Parathyroid adenoma (tissue), 2 donors: ENCODE measurements around the gene STXBP4.

ENCODE experiments used
- H2AFZ ChIP-seq: fragments of 300-600 bp; sonication (generic); one replicate; pipeline ENCODE4 v1.7.0; 2017; ENCODE audit warnings: antibody characterized with exemption, mild to moderate bottlenecking
- H3K27ac ChIP-seq: fragments of 300-600 bp; sonication (generic); one replicate; pipeline ENCODE4 v1.7.0; 2017
- H3K27me3 ChIP-seq: fragments of 300-600 bp; sonication (generic); one replicate; pipeline ENCODE4 v1.7.0; 2017; ENCODE audit warnings: low read length; ENCODE audit not compliant: control insufficient read depth, insufficient read depth
- H3K36me3 ChIP-seq: fragments of 300-600 bp; sonication (generic); one replicate; pipeline ENCODE4 v1.7.0; 2017; ENCODE audit warnings: low read length; ENCODE audit not compliant: control insufficient read depth, insufficient read depth
- H3K4me1 ChIP-seq: fragments of 300-600 bp; sonication (generic); one replicate; pipeline ENCODE4 v1.7.0; 2017; ENCODE audit warnings: control low read depth
- H3K4me2 ChIP-seq: fragments of 300-600 bp; sonication (generic); one replicate; pipeline ENCODE4 v1.7.0; 2017; ENCODE audit warnings: low read length
- H3K4me3 ChIP-seq: fragments of 300-600 bp; sonication (generic); one replicate; pipeline ENCODE4 v1.7.0; 2017; ENCODE audit warnings: low read depth, low read length
- H3K79me2 ChIP-seq: fragments of 300-600 bp; sonication (generic); one replicate; pipeline ENCODE4 v1.7.0; 2017; ENCODE audit warnings: control low read depth
- H3K9ac ChIP-seq: fragments of 300-600 bp; sonication (generic); one replicate; pipeline ENCODE4 v1.7.0; 2017; ENCODE audit warnings: mild to moderate bottlenecking
- H3K9me3 ChIP-seq: fragments of 300-600 bp; sonication (generic); one replicate; pipeline ENCODE4 v1.7.0; 2017; ENCODE audit warnings: low read length; ENCODE audit not compliant: control insufficient read depth
- TF ChIP-seq, protein P1 (sequence below): fragments of 300-600 bp; sonication (generic); IDR thresholded peaks from one replicate; pipeline ENCODE4 v1.7.0; 2017; ENCODE audit warnings: antibody characterized with exemption, mild to moderate bottlenecking
- donor health status: primary hyperparathyroidism.

STXBP4 gene

DNA sequence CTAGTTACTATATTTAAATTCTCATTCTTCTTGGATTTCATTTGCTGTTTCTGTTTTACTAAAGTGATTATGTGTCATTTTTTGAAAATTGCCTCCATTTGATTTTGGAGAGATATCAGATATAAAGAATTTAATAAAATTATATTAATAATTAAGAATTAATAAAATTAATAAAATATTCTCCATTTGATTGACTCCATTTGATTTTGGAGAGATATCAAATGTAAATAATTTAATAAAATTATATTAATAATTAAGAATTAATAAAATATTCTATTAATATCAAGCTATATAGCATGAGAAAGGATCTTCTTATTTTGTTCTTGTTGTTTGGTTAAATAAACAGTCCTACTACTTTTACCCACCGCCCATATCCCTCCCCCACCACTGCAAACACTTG, 23.0 kb downstream of the STXBP4 start:
- no peak overlapping the region for H3K27ac ChIP-seq
- no peak overlapping the region for H3K4me3 ChIP-seq
- TF ChIP-seq, protein P1, sequence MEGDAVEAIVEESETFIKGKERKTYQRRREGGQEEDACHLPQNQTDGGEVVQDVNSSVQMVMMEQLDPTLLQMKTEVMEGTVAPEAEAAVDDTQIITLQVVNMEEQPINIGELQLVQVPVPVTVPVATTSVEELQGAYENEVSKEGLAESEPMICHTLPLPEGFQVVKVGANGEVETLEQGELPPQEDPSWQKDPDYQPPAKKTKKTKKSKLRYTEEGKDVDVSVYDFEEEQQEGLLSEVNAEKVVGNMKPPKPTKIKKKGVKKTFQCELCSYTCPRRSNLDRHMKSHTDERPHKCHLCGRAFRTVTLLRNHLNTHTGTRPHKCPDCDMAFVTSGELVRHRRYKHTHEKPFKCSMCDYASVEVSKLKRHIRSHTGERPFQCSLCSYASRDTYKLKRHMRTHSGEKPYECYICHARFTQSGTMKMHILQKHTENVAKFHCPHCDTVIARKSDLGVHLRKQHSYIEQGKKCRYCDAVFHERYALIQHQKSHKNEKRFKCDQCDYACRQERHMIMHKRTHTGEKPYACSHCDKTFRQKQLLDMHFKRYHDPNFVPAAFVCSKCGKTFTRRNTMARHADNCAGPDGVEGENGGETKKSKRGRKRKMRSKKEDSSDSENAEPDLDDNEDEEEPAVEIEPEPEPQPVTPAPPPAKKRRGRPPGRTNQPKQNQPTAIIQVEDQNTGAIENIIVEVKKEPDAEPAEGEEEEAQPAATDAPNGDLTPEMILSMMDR = no peak
- H3K4me2 ChIP-seq = no peak overlapping the region
- H3K36me3 ChIP-seq = no peaks in the 10 kb centered on the region
- H2AFZ ChIP-seq = no peak overlapping the region
- H3K9me3 ChIP-seq = no peaks in the 10 kb centered on the region
- H3K79me2 ChIP-seq = no peaks in the 10 kb centered on the region
- no peaks in the 10 kb centered on the region for H3K27me3 ChIP-seq
- no peak overlapping the region for H3K9ac ChIP-seq
- H3K4me1 ChIP-seq = no peaks in the 10 kb centered on the region

DNA sequence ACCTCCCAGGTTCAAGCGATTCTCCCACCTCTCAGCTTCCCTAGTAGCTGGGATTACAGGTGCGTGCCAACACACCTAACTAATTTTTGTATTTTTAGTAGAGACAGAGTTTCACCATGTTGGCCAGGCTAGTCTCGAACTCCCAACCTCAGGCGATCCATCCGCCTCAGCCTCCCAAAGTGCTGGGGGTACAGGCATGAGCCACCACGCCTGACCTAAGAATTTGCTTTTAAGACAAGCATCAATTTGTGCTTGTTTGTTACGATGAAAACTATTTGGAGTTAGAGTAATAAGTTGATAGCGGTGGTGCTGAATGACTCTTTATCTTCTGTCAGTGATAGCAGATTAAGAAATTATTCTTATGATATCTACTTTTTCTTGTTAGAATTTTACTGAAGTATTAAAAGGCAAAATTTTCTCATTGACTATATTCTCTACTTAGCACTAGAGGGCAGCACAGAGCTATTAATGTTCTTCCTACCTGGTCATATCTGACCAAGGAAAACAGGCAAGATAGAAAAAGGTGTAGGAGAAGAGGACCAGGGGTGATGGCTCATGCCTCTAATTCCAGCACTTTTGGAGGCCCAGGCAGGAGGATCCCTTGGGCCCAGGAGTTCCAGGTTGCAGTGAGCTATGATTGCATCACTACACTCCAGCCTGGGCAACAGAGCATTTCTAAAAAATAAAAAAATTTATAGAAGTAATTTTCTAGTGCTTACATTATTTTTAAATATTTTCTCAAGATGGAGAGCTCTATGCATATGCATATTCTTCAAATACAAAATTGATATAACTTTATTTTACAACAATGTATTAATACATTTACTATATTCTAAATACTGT, 24.5 kb downstream of the STXBP4 start:
- no peaks in the 10 kb centered on the region for H3K9me3 ChIP-seq
- TF ChIP-seq, protein P1 = peak; percentile 67
- H3K4me3 ChIP-seq = no peak overlapping the region
- no peak overlapping the region for H3K4me2 ChIP-seq
- H3K36me3 ChIP-seq = no peaks in the 10 kb centered on the region
- no peak overlapping the region for H2AFZ ChIP-seq
- H3K4me1 ChIP-seq = no peaks in the 10 kb centered on the region
- no peaks in the 10 kb centered on the region for H3K27me3 ChIP-seq
- no peak overlapping the region for H3K27ac ChIP-seq
- H3K9ac ChIP-seq = no peak overlapping the region
- H3K79me2 ChIP-seq = no peaks in the 10 kb centered on the region

DNA sequence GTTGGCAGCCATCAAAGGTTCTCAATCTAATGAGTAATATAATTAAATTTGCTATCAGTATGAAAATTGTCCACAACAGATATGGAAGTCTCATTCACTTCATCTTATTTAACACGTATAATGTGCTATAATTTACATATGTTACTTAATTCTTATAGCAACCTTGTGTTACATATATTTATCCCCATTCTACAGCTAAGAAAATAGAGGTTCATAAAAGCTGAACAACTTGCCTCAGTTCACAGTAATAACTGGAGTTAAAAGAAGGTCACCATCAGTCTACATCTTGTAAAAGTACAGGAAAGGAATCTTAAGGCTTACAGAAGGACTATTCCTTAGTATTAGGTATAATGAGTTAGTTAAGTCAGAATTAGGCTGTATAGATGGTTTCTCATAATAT, 27.9 kb downstream of the STXBP4 start:
- Histone ChIP-seq H2AFZ (no peak overlapping the region), H3K27ac (no peak overlapping the region), H3K9me3 (no peaks in the 10 kb centered on the region), H3K79me2 (no peaks in the 10 kb centered on the region), H3K36me3 (no peaks in the 10 kb centered on the region), H3K4me3 (no peak overlapping the region), H3K4me2 (no peak overlapping the region), H3K9ac (no peak overlapping the region), H3K27me3 (no peaks in the 10 kb centered on the region), H3K4me1 (no peaks in the 10 kb centered on the region)
- TF ChIP-seq, protein P1 = no peak

DNA sequence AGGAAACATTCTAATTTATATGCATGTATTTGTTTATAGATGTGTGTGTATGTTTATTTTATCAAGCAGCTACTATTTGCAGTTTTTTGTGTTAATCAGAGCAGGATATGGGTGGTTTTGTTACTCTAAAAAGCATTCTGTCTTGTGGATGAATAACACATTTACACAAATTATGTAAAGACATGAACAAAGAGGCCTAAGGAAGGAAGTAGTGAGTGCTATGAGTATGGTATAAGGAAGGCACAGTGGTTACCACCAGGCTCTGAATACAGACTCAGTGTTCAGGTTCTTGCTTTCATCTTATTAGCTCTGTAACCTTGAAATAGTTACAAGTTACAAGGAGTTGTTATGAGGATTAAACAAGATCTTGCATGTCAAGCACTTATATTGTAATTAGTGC, 33.9 kb downstream of the STXBP4 start:
- H3K4me2 ChIP-seq = no peak overlapping the region
- H3K36me3 ChIP-seq = no peaks in the 10 kb centered on the region
- no peaks in the 10 kb centered on the region for H3K4me1 ChIP-seq
- H3K27ac ChIP-seq = no peak overlapping the region
- no peaks in the 10 kb centered on the region for H3K79me2 ChIP-seq
- H3K27me3 ChIP-seq = no peaks in the 10 kb centered on the region
- H2AFZ ChIP-seq = no peak overlapping the region
- TF ChIP-seq, protein P1 = no peak
- no peaks in the 10 kb centered on the region for H3K9me3 ChIP-seq
- no peak overlapping the region for H3K9ac ChIP-seq
- H3K4me3 ChIP-seq = no peak overlapping the region

DNA sequence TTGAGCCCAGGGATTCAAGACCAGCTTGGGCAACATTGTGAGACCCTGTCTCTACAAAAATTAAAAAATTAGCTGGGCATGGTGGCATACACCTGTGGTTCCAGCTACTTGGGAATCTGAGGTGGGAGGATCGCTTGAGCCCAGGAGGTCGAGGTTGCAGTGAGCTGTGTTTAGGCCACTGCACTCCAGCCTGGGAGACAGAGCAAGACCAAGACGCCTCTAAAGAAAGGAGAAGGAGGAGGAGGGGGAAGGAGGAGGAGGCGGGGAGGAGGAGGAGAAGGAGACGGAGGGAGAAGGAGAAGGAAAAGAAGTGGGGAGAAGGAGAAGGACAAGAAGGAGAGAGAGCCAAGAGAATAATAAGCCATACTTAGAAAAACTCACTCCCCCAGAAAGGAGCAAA, 35.9 kb downstream of the STXBP4 start:
- TF ChIP-seq, protein P1 = no peak
- Histone ChIP-seq H3K9me3 (no peaks in the 10 kb centered on the region), H3K9ac (no peak overlapping the region), H3K79me2 (no peaks in the 10 kb centered on the region), H2AFZ (no peak overlapping the region), H3K4me3 (no peak overlapping the region), H3K27ac (no peak overlapping the region), H3K36me3 (no peaks in the 10 kb centered on the region), H3K27me3 (no peaks in the 10 kb centered on the region), H3K4me2 (no peak overlapping the region), H3K4me1 (no peaks in the 10 kb centered on the region)
